Measurements from ENCODE around the gene SETD4. TPM values are rescaled to one million over a fixed set of nuclear protein-coding genes. Genes with fewer than 3 reads are reported as not detected.

Gene SETD4
- total and polyA plus RNA-seq, 2 of the 4 experiments (the other 2 are of a cell fraction): 9.5 to 11.4 TPM

DNA sequence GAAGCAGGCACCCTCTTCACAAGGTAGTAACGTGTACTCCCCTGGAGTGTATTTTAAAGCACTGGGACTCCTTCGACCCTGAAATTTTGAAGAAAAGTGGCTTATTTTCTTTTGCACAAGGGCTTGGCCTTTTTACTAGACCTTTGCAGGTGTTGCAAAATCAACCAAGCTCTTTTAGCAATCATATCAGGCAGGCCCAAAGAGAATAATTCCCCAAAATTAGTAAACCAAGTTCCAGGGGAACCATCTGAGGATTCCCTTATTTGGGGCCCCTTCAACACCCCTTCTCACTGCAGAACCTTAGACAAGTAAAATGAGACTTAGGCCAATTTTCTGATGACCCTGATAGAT lies 37.8 kb upstream of the SETD4 start:
- intact Hi-C loops (cut with micrococcal nuclease): no loop called here
- Histone ChIP-seq H3K14ac (replicated peaks; ENCODE audit: low read depth, low read length) (no peak overlapping the region), H3K4me2 (ENCODE audit: low read depth, low read length) (no peak overlapping the region), H3K4me3 (ENCODE audit: insufficient read depth, low read depth, low read length) (no peak overlapping the region), H3K36me3 (ENCODE audit: control insufficient read depth, insufficient read depth, low read length) (no peaks in the 10 kb centered on the region), H3K79me1 (ENCODE audit: low read depth in 1 of 2, low read length in 2 of 2) (no peaks in the 10 kb centered on the region), H3K9ac (ENCODE audit: low read depth, low read length) (no peak overlapping the region), H4K5ac (ENCODE audit: low read depth, low read length) (no peak overlapping the region), H4K91ac (ENCODE audit: insufficient read depth, low read depth, low read length) (no peak overlapping the region), H3K23ac (ENCODE audit: low read depth, low read length) (no peak overlapping the region), H2BK5ac (ENCODE audit: low read depth, low read length, poor library complexity, severe bottlenecking) (no peak overlapping the region), H3K9me1 (ENCODE audit: insufficient read depth, low read length) (no peaks in the 10 kb centered on the region), H2BK120ac (ENCODE audit: low read depth, low read length) (no peak overlapping the region), H2BK15ac (ENCODE audit: low read depth, low read length) (no peak overlapping the region), H2BK20ac (ENCODE audit: low read depth, low read length) (no peak overlapping the region), H2AK9ac (replicated peaks; ENCODE audit: low read depth, low read length, poor library complexity) (no peak overlapping the region), H4K20me1 (ENCODE audit: insufficient read depth, low read length) (no peaks in the 10 kb centered on the region), H3K4ac (ENCODE audit: low read depth, low read length) (no peak overlapping the region), H2AFZ (replicated peaks; ENCODE audit: low read length, poor library complexity) (no peak overlapping the region), H4K8ac (ENCODE audit: low read depth in 2 of 2, low read length in 2 of 2) (no peak overlapping the region), H3K27me3 (ENCODE audit: control insufficient read depth, insufficient read depth, low read length) (peaks cover 29% of the 10 kb centered on the region), H2AK5ac (ENCODE audit: low read depth, low read length) (no peak overlapping the region), H3K56ac (ENCODE audit: extremely low read depth, insufficient read depth, low read length) (no peak overlapping the region), H3K18ac (ENCODE audit: low read depth, low read length) (no peak overlapping the region), H3K27ac (ENCODE audit: insufficient read depth, low read length) (no peak overlapping the region), H3K9me3 (ENCODE audit: control insufficient read depth, insufficient read depth, low read length) (peaks cover 10% of the 10 kb centered on the region), H3K4me1 (ENCODE audit: control insufficient read depth, insufficient read depth, low read length) (no peaks in the 10 kb centered on the region)
- in situ Hi-C loops (cut with MboI; ENCODE audit: low sequenced_read_pairs): no loop called here
- ATAC-seq (ENCODE audit: low read depth): no peak
- no peak for DNase-seq
- no peak for TF ChIP-seq POLR2A (IDR thresholded peaks at IDR 0.05; ENCODE audit: low read depth, low read length)
- TF ChIP-seq CHD1 (IDR thresholded peaks at IDR 0.05; ENCODE audit: low read depth, low read length): no peak
- TF ChIP-seq, protein P1, sequence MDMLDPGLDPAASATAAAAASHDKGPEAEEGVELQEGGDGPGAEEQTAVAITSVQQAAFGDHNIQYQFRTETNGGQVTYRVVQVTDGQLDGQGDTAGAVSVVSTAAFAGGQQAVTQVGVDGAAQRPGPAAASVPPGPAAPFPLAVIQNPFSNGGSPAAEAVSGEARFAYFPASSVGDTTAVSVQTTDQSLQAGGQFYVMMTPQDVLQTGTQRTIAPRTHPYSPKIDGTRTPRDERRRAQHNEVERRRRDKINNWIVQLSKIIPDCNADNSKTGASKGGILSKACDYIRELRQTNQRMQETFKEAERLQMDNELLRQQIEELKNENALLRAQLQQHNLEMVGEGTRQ (IDR thresholded peaks at IDR 0.05; ENCODE audit: low read depth, low read length): no peak
- TF ChIP-seq, protein P2, sequence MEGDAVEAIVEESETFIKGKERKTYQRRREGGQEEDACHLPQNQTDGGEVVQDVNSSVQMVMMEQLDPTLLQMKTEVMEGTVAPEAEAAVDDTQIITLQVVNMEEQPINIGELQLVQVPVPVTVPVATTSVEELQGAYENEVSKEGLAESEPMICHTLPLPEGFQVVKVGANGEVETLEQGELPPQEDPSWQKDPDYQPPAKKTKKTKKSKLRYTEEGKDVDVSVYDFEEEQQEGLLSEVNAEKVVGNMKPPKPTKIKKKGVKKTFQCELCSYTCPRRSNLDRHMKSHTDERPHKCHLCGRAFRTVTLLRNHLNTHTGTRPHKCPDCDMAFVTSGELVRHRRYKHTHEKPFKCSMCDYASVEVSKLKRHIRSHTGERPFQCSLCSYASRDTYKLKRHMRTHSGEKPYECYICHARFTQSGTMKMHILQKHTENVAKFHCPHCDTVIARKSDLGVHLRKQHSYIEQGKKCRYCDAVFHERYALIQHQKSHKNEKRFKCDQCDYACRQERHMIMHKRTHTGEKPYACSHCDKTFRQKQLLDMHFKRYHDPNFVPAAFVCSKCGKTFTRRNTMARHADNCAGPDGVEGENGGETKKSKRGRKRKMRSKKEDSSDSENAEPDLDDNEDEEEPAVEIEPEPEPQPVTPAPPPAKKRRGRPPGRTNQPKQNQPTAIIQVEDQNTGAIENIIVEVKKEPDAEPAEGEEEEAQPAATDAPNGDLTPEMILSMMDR (conservative IDR thresholded peaks at IDR 0.05; ENCODE audit: low read depth, low read length): no peak
- TF ChIP-seq RCOR1 (IDR thresholded peaks at IDR 0.05; ENCODE audit: insufficient replicate concordance, low read length): no peak
- TF ChIP-seq RFX5 (IDR thresholded peaks at IDR 0.05; ENCODE audit: low read depth, low read length): no peak
- no peak for TF ChIP-seq FOS (IDR thresholded peaks at IDR 0.05; ENCODE audit: low read depth, low read length)
- dilution Hi-C loops (cut with HindIII; ENCODE audit: low sequenced_read_pairs, unreplicated experiment): no loop called here
- no CpG with 5 or more reads among the region's 2 CpGs for WGBS, 2 experiments (ENCODE audit: extremely low coverage in 2 of 2, insufficient read length in 1 of 2)
- CTCF ChIA-PET: no interaction called here
- POLR2A ChIA-PET (ENCODE audit: unreplicated experiment): no interaction called here
- BruUV-seq (replicated peaks): no TSS peak

Data from IMR-90 (cell line).